ENCODE measurements around the gene POU5F1. TPM values are rescaled to one million over a fixed set of nuclear protein-coding genes. Genes with fewer than 3 reads are reported as not detected.
A peak's percentile ranks its signal among the peaks of the same experiment; 100 is the strongest.

Gene POU5F1
- total RNA-seq, 1 experiment from 2014 or later, result 32.7 TPM

DNA sequence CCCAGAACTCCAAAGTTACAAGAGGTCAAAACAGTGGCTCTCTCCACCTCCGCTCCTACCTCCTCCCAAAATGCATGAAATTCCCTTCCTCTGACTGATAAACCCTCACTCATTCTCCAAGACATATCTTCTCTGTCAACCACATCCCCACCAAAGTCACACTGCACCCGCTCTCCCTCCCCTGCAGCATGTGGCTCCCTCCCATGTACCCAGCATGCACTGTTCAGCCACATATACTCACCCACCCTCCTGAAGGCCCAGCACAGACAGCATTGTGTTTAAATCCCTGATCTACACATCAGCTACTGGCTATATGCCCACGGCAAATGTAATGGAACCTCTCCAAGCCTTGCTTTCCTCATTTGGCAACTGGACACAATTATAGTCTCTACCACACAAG lies 5.5 kb upstream of the POU5F1 start:
- H3K4me3 Mint-ChIP-seq (ENCODE audit: low read depth, unreplicated experiment), result peak overlapping the region; percentile 6
- H3K27ac Mint-ChIP-seq (ENCODE audit: unreplicated experiment), result peak overlapping the region; percentile 15
- TF ChIP-seq, protein P1, sequence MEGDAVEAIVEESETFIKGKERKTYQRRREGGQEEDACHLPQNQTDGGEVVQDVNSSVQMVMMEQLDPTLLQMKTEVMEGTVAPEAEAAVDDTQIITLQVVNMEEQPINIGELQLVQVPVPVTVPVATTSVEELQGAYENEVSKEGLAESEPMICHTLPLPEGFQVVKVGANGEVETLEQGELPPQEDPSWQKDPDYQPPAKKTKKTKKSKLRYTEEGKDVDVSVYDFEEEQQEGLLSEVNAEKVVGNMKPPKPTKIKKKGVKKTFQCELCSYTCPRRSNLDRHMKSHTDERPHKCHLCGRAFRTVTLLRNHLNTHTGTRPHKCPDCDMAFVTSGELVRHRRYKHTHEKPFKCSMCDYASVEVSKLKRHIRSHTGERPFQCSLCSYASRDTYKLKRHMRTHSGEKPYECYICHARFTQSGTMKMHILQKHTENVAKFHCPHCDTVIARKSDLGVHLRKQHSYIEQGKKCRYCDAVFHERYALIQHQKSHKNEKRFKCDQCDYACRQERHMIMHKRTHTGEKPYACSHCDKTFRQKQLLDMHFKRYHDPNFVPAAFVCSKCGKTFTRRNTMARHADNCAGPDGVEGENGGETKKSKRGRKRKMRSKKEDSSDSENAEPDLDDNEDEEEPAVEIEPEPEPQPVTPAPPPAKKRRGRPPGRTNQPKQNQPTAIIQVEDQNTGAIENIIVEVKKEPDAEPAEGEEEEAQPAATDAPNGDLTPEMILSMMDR (IDR thresholded peaks at IDR 0.05; ENCODE audit: unreplicated experiment), result no peak
- no peak for DNase-seq
- CTCF ChIA-PET, result no interaction called here
- H3K9me3 Mint-ChIP-seq (ENCODE audit: low read depth, unreplicated experiment), result no peaks in the 10 kb centered on the region
- H3K4me1 Mint-ChIP-seq (ENCODE audit: low read depth, unreplicated experiment), result peaks cover 64% of the 10 kb centered on the region
- BruUV-seq (replicated peaks), result no TSS peak
- H3K27me3 Mint-ChIP-seq (ENCODE audit: unreplicated experiment), result no peaks in the 10 kb centered on the region
- peaks cover 95% of the 10 kb centered on the region for H3K36me3 Mint-ChIP-seq (ENCODE audit: insufficient read depth, unreplicated experiment)
- intact Hi-C loops (cut with micrococcal nuclease; ENCODE audit: unreplicated experiment), result no loop called here

DNA sequence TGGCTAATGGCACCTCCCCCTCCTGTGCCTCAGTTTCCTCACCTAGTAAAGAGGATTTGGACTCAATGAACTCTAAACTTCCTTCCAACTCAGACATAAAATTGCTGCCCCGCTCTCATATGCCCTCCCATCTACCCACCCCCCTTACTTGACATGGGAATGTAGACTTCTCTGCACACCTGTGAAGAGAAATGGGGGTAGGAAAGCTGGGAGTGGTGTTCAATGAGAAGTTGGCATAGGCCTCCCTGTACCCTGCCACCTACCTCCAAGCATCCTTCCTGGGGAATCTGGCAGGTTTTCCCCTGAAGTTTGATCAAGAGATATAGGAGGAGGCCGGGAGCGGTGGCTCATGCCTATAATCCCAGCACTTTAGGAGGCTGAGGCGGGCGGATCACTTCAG lies 3.9 kb upstream of the POU5F1 start:
- intact Hi-C loops (cut with micrococcal nuclease; ENCODE audit: unreplicated experiment), result no loop called here
- peaks cover 97% of the 10 kb centered on the region for H3K36me3 Mint-ChIP-seq (ENCODE audit: insufficient read depth, unreplicated experiment)
- H3K27ac Mint-ChIP-seq (ENCODE audit: unreplicated experiment), result no peak overlapping the region
- no TSS peak for BruUV-seq (replicated peaks)
- TF ChIP-seq, protein P1 (IDR thresholded peaks at IDR 0.05; ENCODE audit: unreplicated experiment), result no peak
- H3K4me3 Mint-ChIP-seq (ENCODE audit: low read depth, unreplicated experiment), result no peak overlapping the region
- H3K27me3 Mint-ChIP-seq (ENCODE audit: unreplicated experiment), result no peaks in the 10 kb centered on the region
- H3K4me1 Mint-ChIP-seq (ENCODE audit: low read depth, unreplicated experiment), result peaks cover 63% of the 10 kb centered on the region
- CTCF ChIA-PET, result interaction anchor here (1.0 kb wide), 1 partner anchor 13 kb away, joined by 3 read pairs; no protein-coding TSS in a partner anchor
- no peak for DNase-seq
- H3K9me3 Mint-ChIP-seq (ENCODE audit: low read depth, unreplicated experiment), result no peaks in the 10 kb centered on the region

DNA sequence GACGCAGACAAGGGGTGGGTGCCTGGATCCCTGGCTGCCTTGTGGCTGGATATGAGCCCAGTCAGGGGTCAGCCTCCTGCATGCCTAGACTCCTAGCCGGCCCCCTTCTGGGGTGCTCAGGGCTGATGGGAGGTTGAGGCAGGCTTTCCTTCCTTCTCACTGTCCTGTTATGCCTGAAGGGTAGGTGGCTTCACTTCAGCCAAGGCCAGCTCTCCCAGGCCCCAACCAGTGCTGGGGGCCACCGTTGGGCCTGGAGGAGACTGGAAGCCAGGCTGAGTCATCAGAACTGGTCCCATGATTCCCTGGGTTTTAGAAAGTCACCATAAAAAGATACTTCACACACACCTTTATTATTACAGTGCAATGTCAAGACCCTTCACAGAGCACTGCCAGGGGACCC lies 2.9 kb upstream of the POU5F1 start:
- no peaks in the 10 kb centered on the region for H3K9me3 Mint-ChIP-seq (ENCODE audit: low read depth, unreplicated experiment)
- TF ChIP-seq, protein P1 (IDR thresholded peaks at IDR 0.05; ENCODE audit: unreplicated experiment), result no peak
- BruUV-seq (replicated peaks), result no TSS peak
- CTCF ChIA-PET, result no interaction called here
- peaks cover 93% of the 10 kb centered on the region for H3K36me3 Mint-ChIP-seq (ENCODE audit: insufficient read depth, unreplicated experiment)
- H3K27me3 Mint-ChIP-seq (ENCODE audit: unreplicated experiment), result no peaks in the 10 kb centered on the region
- H3K27ac Mint-ChIP-seq (ENCODE audit: unreplicated experiment), result peak overlapping the region; percentile 94
- intact Hi-C loops (cut with micrococcal nuclease; ENCODE audit: unreplicated experiment), result no loop called here
- DNase-seq, result no peak
- H3K4me3 Mint-ChIP-seq (ENCODE audit: low read depth, unreplicated experiment), result no peak overlapping the region
- peaks cover 63% of the 10 kb centered on the region for H3K4me1 Mint-ChIP-seq (ENCODE audit: low read depth, unreplicated experiment)

DNA sequence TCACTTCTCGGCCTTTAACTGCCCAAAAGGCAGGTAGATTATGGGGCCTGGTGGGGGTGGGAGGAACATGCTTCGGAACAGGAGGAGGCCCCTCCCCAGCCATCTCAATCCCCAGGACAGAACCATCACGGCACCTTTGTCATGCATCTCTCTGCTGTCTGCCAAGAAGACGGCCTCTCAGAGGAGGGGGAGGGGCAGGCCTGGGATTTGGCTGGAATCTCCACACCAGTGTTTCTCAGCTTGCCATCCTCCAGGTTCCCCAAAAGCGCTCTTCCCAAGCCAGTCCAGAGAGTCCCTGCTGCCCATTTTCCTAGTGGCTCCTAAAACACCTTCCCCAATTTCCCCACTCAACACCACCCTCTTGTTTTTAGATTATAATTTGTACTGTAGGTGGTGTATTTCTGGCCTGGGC lies 2.5 kb upstream of the POU5F1 start:
- Mint-ChIP-seq H3K36me3 (ENCODE audit: insufficient read depth, unreplicated experiment) (peaks cover 92% of the 10 kb centered on the region), H3K9me3 (ENCODE audit: low read depth, unreplicated experiment) (no peaks in the 10 kb centered on the region), H3K27ac (ENCODE audit: unreplicated experiment) (peak overlapping the region; percentile 94), H3K4me3 (ENCODE audit: low read depth, unreplicated experiment) (no peak overlapping the region), H3K4me1 (ENCODE audit: low read depth, unreplicated experiment) (peaks cover 62% of the 10 kb centered on the region), H3K27me3 (ENCODE audit: unreplicated experiment) (no peaks in the 10 kb centered on the region)
- CTCF ChIA-PET, result interaction anchor here (1.0 kb wide), 1 partner anchor 102 kb away, joined by 3 read pairs; no protein-coding TSS in a partner anchor
- DNase-seq, result no peak
- intact Hi-C loops (cut with micrococcal nuclease; ENCODE audit: unreplicated experiment), result no loop called here
- no TSS peak for BruUV-seq (replicated peaks)
- TF ChIP-seq, protein P1 (IDR thresholded peaks at IDR 0.05; ENCODE audit: unreplicated experiment), result no peak

All from Calu3 (cell line).